ENCODE measurements around the gene SLC31A1.

SLC31A1 gene

DNA sequence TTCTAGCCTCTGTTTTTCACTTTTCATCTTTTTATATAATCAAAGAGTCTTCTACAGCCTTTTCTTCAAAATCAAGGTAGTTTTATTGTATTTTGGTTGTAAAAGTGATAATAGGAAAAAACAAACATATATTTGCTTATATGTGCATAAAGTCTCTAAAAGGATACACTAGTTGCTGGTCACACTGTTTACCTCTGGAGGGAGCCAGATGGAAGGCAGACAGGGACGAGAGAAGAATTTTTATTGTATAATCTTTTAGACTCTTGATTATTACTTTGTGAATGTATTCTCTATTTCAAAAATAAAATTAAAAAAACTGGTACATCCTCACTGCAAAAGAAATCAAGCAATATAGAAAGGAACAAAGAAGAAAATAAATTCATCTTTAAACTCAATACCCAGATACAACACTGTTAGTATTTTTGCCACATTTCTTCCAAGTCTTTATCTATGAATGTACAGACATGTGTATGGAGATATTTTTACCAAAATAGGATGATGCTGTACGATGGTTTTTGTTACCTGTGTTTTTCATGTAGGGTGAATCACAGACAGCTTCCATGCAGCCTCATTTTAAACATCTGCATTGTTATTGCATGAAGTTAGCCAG, 88.0 kb downstream of the SLC31A1 start:
- DNase-seq: no peak

DNA sequence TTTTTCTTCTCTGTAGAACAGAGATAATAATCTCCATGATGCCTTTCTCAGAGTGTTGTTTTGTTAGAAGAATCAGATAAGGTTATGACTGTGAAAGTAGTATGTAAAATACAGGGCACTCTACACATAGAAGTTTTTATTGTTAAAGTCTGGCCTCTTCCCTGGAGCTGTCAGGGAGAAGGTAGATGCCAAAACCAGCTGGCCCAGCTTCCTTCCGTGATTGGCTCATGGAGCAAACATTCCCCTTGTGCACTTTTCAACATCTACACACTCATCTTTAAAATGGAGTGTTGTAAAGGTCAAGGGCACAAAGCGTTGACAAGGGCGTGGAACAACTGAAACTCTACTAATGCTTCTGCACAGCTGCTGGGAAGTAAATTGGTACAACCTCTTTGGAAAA, 89.2 kb downstream of the SLC31A1 start:
- DNase-seq: no peak

DNA sequence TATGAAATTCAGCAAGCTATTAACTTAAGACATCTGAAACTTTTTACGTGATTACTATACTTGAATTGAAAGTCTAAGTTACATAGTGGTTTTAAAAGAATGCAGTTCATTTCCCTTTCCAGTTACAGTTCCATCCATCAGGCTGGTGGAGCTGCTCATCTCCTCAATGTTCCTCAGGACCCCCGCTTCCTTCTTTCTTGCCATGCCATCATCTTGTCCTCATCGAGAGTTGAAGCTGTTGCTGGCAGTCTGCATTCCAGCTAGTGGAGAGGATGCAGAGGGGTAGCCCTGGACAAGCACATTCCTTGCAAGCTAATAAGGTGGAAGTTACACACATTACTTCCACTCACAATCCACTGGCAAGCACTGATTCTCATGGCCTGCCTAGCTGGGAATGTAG, 90.6 kb downstream of the SLC31A1 start:
- DNase-seq: no peak

DNA sequence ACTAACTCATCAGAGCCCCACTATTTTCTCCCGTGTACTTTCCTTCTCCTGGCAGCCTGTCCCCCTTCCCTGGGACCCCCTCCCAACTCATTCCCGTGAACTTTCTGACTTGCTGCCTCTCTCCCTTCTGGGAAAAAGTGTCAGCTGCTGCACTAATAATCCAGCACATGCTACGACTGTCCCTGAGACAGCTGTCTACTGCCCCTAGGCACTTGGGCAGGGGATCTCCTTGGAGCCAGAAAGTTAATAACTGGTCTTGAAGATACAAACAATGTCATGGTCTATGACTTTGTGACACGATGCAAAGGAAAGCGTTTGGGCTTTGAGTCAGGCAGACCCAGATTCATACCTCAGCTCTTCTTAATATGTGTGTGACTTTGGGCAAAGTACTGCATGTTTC, 91.9 kb downstream of the SLC31A1 start:
- DNase-seq: no peak
